ENCODE results near the gene DUS2.

DUS2 gene

GRCh38 chr16:68040506-68041288 is 17.6 kb downstream of the DUS2 start:
- peak; percentile 70 to 93 (median 89) for DNase-seq (ENCODE audit: low read depth in 2 of 3, low spot score in 2 of 3)

- no peak for DNase-seq (ENCODE audit: low read depth in 2 of 3, low spot score in 2 of 3)
These were observed 18.7 kb downstream of the DUS2 start for GRCh38 chr16:68041783-68042182.

- DNase-seq (ENCODE audit: low read depth in 2 of 3, low spot score in 2 of 3) = no peak
These were observed 23.0 kb downstream of the DUS2 start for GRCh38 chr16:68046106-68046505.

GRCh38 chr16:68047987-68048386 is 24.9 kb downstream of the DUS2 start:
- no peak for DNase-seq (ENCODE audit: low read depth in 2 of 3, low spot score in 2 of 3)

GRCh38 chr16:68049449-68049848 is 26.4 kb downstream of the DUS2 start:
- no peak for DNase-seq (ENCODE audit: low read depth in 2 of 3, low spot score in 2 of 3)

GRCh38 chr16:68055395-68055794 is 32.3 kb downstream of the DUS2 start:
- DNase-seq (ENCODE audit: low read depth in 2 of 3, low spot score in 2 of 3) = no peak

GRCh38 chr16:68059804-68060203 is 36.7 kb downstream of the DUS2 start:
- no peak for DNase-seq (ENCODE audit: low read depth in 2 of 3, low spot score in 2 of 3)

GRCh38 chr16:68061396-68061795 is 38.3 kb downstream of the DUS2 start:
- no peak for DNase-seq (ENCODE audit: low read depth in 2 of 3, low spot score in 2 of 3)

GRCh38 chr16:68062910-68063393 is 39.9 kb downstream of the DUS2 start:
- DNase-seq (ENCODE audit: low read depth in 2 of 3, low spot score in 2 of 3) = no peak

GRCh38 chr16:68064791-68065365 is 41.8 kb downstream of the DUS2 start:
- DNase-seq (ENCODE audit: low read depth in 2 of 3, low spot score in 2 of 3) = peak in 1 of 3 experiments; percentile 62

GRCh38 chr16:68065716-68066305 is 42.7 kb downstream of the DUS2 start:
- no peak for DNase-seq (ENCODE audit: low read depth in 2 of 3, low spot score in 2 of 3)

GRCh38 chr16:68066763-68067162 is 43.7 kb downstream of the DUS2 start:
- no peak for DNase-seq (ENCODE audit: low read depth in 2 of 3, low spot score in 2 of 3)

- DNase-seq (ENCODE audit: low read depth in 2 of 3, low spot score in 2 of 3) = no peak
These were observed 45.8 kb downstream of the DUS2 start for GRCh38 chr16:68068926-68069325.

- DNase-seq (ENCODE audit: low read depth in 2 of 3, low spot score in 2 of 3) = no peak
These were observed 46.6 kb downstream of the DUS2 start for GRCh38 chr16:68069511-68070248.

GRCh38 chr16:68070249-68070730 is 47.2 kb downstream of the DUS2 start:
- no peak for DNase-seq (ENCODE audit: low read depth in 2 of 3, low spot score in 2 of 3)

GRCh38 chr16:68070806-68071517 is 47.9 kb downstream of the DUS2 start:
- no peak for DNase-seq (ENCODE audit: low read depth in 2 of 3, low spot score in 2 of 3)

GRCh38 chr16:68071518-68071901 is 48.4 kb downstream of the DUS2 start:
- no peak for DNase-seq (ENCODE audit: low read depth in 2 of 3, low spot score in 2 of 3)

- no peak for DNase-seq (ENCODE audit: low read depth in 2 of 3, low spot score in 2 of 3)
These were observed 49.1 kb downstream of the DUS2 start for GRCh38 chr16:68072038-68072695.

- no peak for DNase-seq (ENCODE audit: low read depth in 2 of 3, low spot score in 2 of 3)
These were observed 51.0 kb downstream of the DUS2 start for GRCh38 chr16:68073902-68074760.
